Brain microvascular endothelial cell (primary cell): ENCODE data around the gene SLC9A3.

Source experiments
- DNase-seq: peaks from one replicate; pipeline ENCODE4 v3.0.0-alpha.2; 2020
- H3K27ac ChIP-seq: fragments of 250-450 bp; sonication (Bioruptor Pico); 2 replicates; pipeline ENCODE4 v1.5.1; 2020; ENCODE audit warnings: mild to moderate bottlenecking, moderate library complexity
- H3K27me3 ChIP-seq: fragments of 250-450 bp; sonication (Bioruptor Pico); replicated peaks from 2 replicates; pipeline ENCODE4 v1.5.1; 2020; ENCODE audit warnings: mild to moderate bottlenecking
- H3K36me3 ChIP-seq: fragments of 250-450 bp; sonication (Bioruptor Pico); replicated peaks from 2 replicates; pipeline ENCODE4 v1.5.1; 2020; ENCODE audit warnings: mild to moderate bottlenecking
- H3K4me3 ChIP-seq: 2 replicates; pipeline ENCODE4 v1.5.1; 2011; ENCODE audit warnings: low read depth, mild to moderate bottlenecking, control low read depth, low read length, moderate library complexity
- CTCF ChIP-seq: IDR thresholded peaks from 2 replicates; pipeline ENCODE4 v1.5.1; 2011; ENCODE audit warnings: low read depth, mild to moderate bottlenecking, moderate library complexity, low read length, control low read depth, inconsistent platforms; ENCODE audit errors: missing control alignments
- in situ Hi-C: cut with HindIII; loops from 2 replicates; pipeline ENCODE4 v1.10.0; 2017; ENCODE audit warnings: low sequenced_read_pairs, low pct_ligation_motif_present

The SLC9A3 gene

DNA sequence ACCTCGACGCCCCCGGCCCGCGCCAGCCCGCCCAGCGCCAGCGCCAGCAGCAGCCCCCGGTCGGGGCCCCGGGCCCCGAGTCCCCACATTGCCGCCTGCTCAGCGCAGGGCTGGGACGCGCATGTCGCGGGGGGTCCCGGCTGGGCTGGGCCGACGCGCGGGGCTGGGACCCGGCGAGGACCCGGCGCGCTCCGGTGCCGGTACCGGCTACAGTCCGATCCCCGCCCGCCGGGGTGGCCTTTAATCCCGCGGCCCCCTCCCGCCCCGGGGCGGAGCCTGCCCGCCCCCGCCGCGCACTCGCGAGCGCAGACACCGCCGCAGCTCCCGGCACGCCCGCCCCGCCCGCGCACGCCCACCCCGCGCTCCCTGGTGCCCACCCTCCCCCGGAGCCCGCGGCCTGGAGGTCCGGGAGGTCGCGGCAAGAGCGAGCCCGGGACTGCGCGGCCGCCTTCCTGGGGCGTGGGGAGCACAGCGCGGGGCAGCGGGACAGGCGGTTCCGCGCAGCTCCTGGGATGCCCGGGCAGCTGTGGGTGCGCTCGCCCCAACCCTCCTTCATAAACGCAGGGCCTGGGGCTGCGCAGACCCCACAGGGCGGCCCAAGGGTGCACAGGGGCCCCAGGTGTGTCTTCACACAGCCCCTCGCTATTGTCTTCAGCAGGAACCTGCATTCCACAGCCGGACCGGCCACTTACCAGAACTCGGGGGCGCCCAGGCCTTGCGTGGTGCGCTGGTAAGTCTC lies at the start of gene SLC9A3:
Gene SLC9A3 (minus strand): TSS at position 216 of the 739 bp plus-strand sequence.
- no peaks in the 10 kb centered on the region for H3K36me3 ChIP-seq
- DNase-seq: no peak
- no peak for TF ChIP-seq CTCF
- in situ Hi-C loops: no loop called here
- no peak within 1 kb of the TSS for H3K4me3 ChIP-seq
- peaks cover 72% of the 10 kb centered on the region for H3K27me3 ChIP-seq
- H3K27ac ChIP-seq: no peak within 1 kb of the TSS

DNA sequence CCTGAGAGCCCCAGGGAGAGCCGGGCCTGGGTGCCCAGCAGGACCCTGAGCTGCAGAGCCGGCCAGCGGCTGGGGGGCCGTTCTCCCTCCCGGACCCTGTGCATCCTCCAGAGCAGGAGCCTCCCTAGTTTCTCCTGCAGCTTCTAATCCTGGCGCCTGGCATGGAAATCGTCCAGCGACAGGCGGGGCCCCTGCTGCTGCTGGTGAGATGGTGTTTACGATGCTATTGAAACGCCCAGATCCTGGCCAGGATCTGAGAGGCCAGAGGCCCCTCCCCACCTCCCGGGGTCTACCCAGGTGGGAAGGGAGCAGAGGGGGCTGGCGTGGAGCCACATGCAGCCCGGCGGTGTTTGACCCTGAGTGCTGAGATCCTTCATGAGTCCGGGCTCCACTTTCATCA lies 49.7 kb upstream of the SLC9A3 start:
- in situ Hi-C loops: no loop called here
- no peak for DNase-seq
- Histone ChIP-seq H3K4me3 (no peak overlapping the region), H3K36me3 (no peaks in the 10 kb centered on the region), H3K27ac (no peak overlapping the region), H3K27me3 (no peaks in the 10 kb centered on the region)
- no peak for TF ChIP-seq CTCF

GRCh38 chr5:573206-573605 lies 49.0 kb upstream of the SLC9A3 start:
- Histone ChIP-seq H3K27ac (no peak overlapping the region), H3K36me3 (no peaks in the 10 kb centered on the region), H3K27me3 (no peaks in the 10 kb centered on the region), H3K4me3 (no peak overlapping the region)
- TF ChIP-seq CTCF: no peak
- in situ Hi-C loops: no loop called here
- DNase-seq: no peak

- no peak for TF ChIP-seq CTCF
- in situ Hi-C loops: no loop called here
- H3K4me3 ChIP-seq: no peak overlapping the region
- H3K27ac ChIP-seq: no peak overlapping the region
- H3K36me3 ChIP-seq: no peaks in the 10 kb centered on the region
- H3K27me3 ChIP-seq: peaks cover 2% of the 10 kb centered on the region
- no peak for DNase-seq
Observed at GRCh38 chr5:572398-573019, 48.3 kb upstream of the SLC9A3 start.

DNA sequence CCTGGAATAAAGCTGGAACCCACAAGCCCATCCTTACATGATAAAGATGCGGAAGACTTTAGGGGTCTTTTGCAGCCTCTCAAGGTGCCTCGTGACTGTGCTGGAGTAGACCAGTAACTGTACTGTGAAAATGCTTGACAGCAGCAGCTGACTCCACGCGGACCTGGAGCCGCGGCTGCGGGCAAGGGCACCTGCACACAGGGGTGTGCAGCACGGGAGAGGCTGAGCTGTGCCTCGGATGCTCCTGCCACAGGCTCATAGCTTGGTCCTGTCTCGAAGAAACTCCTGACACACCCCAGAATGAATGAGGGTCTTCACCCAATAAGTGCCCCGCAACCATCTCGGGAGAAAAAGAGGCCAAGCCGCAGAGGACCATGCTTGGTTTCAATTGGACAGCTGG lies 47.5 kb upstream of the SLC9A3 start:
- H3K27me3 ChIP-seq: peaks cover 4% of the 10 kb centered on the region
- in situ Hi-C loops: no loop called here
- H3K4me3 ChIP-seq: no peak overlapping the region
- DNase-seq: no peak
- no peak overlapping the region for H3K27ac ChIP-seq
- TF ChIP-seq CTCF: no peak
- H3K36me3 ChIP-seq: no peaks in the 10 kb centered on the region

DNA sequence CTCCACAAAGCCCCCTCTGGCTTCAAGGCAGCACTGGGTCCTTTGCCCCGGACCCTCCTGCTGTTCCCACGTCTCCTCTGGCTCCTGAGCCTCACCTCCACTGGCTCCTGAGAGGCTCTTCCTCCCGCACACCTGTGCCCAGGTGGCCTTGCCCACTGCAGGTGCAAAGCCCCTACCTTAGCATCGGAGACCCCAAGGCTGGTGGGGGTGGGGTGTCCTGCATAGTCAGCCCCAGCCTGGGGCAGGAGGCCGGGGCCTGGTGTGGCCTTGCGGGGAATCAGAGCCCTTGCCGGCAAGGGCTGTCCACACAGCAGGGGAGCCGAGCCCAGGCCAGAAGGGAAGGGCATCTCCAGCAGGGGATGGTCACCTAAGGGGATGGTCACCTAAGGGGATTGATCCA lies 46.6 kb upstream of the SLC9A3 start:
- no peak overlapping the region for H3K4me3 ChIP-seq
- TF ChIP-seq CTCF: no peak
- no peaks in the 10 kb centered on the region for H3K36me3 ChIP-seq
- H3K27ac ChIP-seq: no peak overlapping the region
- no peak for DNase-seq
- H3K27me3 ChIP-seq: peaks cover 11% of the 10 kb centered on the region
- in situ Hi-C loops: no loop called here
